AG04450 (cell line): Measurements from ENCODE around the gene MYO9B. TPM values are rescaled to one million over a fixed set of nuclear protein-coding genes. Genes with fewer than 3 reads are reported as not detected.

ENCODE experiments used
- CTCF ChIA-PET: fragments of 300-600, 350-600 bp; formaldehyde crosslinking; extraction: SDS; loops from one replicate; lab custom pipeline; 2022; ENCODE audit warnings: antibody characterized with exemption, inconsistent platforms; lab: Charles Lee
- POLR2A ChIA-PET: fragments of 350-600 bp; formaldehyde crosslinking; extraction: SDS; loops from one replicate; lab custom pipeline; 2021; ENCODE audit warnings: antibody characterized with exemption, inconsistent platforms; lab: Yijun Ruan, JAX
- DNase-seq: peaks from one replicate; pipeline ENCODE4 v3.0.0-alpha.2; 2011; ENCODE audit warnings: low read depth, low spot score
- H3K27ac ChIP-seq: one replicate; pipeline ENCODE4 v1.5.1; 2012; ENCODE audit warnings: low read depth, low read length, control low read depth
- H3K27me3 ChIP-seq: one replicate; pipeline ENCODE4 v1.6.0; 2012; ENCODE audit warnings: low read length; ENCODE audit not compliant: control insufficient read depth, insufficient read depth
- H3K4me3 ChIP-seq: 2 replicates; pipeline ENCODE4 v1.5.1; 2011; ENCODE audit warnings: mild to moderate bottlenecking, low read depth, low read length, control low read depth
- H3K9me3 ChIP-seq: 2 replicates; pipeline ENCODE4 v1.5.1; 2012; ENCODE audit warnings: low read length; ENCODE audit not compliant: control insufficient read depth, insufficient read depth
- polyA plus RNA-seq: library from polyadenylated mRNA; depleted of rRNA; stranded (reverse); fragments of >200 nt; gene quantifications from 2 replicates; pipeline ENCODE4 v1.2.3, GENCODE V29; 2011
- TF ChIP-seq, protein P1 (sequence below): IDR thresholded peaks from 2 replicates; pipeline ENCODE4 v1.5.1; 2011; ENCODE audit warnings: low read depth, low read length, control low read depth, inconsistent platforms

The MYO9B gene
- polyA plus RNA-seq, 1 experiment = 34.5 TPM

DNA sequence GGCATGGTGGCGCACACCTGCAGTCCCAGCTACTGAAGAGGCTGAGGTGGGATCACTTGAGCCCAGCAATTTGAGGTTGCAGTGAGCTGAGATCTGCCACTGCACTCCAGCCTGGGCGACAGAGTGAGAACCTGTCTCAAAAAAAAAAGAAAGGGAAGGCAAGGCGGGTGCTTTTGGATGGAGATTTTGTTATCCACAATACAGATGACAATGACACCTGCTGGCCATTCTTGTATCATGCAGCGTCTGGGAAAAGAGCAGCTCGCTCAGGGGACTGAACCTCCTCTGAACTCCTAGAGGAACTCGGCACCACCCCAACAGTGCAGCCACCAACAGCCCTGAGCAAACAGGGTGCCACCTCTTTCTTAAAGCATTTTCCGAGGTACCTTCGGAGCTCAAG lies 23.1 kb upstream of the MYO9B start:
- TF ChIP-seq, protein P1, sequence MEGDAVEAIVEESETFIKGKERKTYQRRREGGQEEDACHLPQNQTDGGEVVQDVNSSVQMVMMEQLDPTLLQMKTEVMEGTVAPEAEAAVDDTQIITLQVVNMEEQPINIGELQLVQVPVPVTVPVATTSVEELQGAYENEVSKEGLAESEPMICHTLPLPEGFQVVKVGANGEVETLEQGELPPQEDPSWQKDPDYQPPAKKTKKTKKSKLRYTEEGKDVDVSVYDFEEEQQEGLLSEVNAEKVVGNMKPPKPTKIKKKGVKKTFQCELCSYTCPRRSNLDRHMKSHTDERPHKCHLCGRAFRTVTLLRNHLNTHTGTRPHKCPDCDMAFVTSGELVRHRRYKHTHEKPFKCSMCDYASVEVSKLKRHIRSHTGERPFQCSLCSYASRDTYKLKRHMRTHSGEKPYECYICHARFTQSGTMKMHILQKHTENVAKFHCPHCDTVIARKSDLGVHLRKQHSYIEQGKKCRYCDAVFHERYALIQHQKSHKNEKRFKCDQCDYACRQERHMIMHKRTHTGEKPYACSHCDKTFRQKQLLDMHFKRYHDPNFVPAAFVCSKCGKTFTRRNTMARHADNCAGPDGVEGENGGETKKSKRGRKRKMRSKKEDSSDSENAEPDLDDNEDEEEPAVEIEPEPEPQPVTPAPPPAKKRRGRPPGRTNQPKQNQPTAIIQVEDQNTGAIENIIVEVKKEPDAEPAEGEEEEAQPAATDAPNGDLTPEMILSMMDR = peak; percentile 74
- Histone ChIP-seq H3K4me3 (no peak overlapping the region), H3K27me3 (no peaks in the 10 kb centered on the region), H3K27ac (no peak overlapping the region), H3K9me3 (no peaks in the 10 kb centered on the region)
- ChIA-PET POLR2A (no interaction called here), CTCF (interaction anchor here (0.5 to 5.5 kb wide), 13 partner anchors 9 to 337 kb away, joined by 3 to 66 read pairs (median 4); no protein-coding TSS in a partner anchor)
- DNase-seq = no peak

DNA sequence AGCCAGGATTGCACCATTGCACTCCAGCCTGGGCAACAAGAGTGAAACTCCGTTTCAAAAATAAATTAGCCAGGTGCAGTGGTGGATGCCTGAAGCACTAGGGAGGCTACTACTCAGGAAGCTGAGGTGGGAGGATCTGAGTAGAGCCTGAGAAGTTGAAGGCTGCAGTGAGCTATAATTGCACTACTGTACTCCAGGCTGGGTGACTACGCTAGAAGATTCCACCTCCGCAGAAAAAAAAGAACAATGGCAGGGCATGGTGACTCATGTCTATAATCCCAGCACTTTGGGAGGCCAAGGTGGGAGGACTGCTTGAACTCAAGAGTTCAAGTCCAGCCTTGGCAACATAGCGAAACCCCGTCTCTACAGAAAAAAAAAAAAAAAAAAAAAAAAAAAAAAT lies 20.8 kb upstream of the MYO9B start:
- no peaks in the 10 kb centered on the region for H3K27me3 ChIP-seq
- CTCF ChIA-PET = interaction anchor here (1.2 to 5.5 kb wide), 2 partner anchors 12 to 284 kb away, joined by 3 to 66 read pairs; no protein-coding TSS in a partner anchor
- POLR2A ChIA-PET = interaction anchor here (1.1 kb wide), 1 partner anchor 340 kb away, joined by 5 read pairs; no protein-coding TSS in a partner anchor
- no peak overlapping the region for H3K27ac ChIP-seq
- TF ChIP-seq, protein P1 = no peak
- H3K9me3 ChIP-seq = peaks cover 15% of the 10 kb centered on the region
- no peak for DNase-seq
- H3K4me3 ChIP-seq = no peak overlapping the region

DNA sequence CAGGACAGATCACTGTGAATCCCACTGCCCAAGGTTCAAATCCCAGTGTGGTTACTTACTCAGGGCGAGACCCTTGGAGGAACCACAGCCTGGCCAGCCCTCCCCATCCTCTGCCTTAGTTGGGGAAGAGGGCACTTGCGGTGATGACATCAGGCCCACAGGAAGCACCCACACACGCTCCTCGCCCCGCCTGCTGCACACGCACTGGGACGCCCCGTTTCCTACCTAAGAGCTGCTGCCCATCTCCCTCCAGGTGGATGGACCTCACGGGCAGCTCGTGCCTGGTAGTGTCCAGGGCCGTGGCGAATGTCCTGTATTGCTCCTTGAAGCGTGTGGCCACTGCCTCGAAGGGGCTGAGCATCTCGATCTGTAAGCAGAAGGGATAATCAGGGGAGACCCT lies 19.9 kb upstream of the MYO9B start:
- ChIA-PET POLR2A (no interaction called here), CTCF (interaction anchor here (1.5 to 5.5 kb wide), 2 partner anchors 11 to 285 kb away, joined by 3 to 66 read pairs; no protein-coding TSS in a partner anchor)
- Histone ChIP-seq H3K27me3 (no peaks in the 10 kb centered on the region), H3K9me3 (peaks cover 15% of the 10 kb centered on the region), H3K27ac (no peak overlapping the region), H3K4me3 (no peak overlapping the region)
- DNase-seq = no peak
- TF ChIP-seq, protein P1 = no peak

DNA sequence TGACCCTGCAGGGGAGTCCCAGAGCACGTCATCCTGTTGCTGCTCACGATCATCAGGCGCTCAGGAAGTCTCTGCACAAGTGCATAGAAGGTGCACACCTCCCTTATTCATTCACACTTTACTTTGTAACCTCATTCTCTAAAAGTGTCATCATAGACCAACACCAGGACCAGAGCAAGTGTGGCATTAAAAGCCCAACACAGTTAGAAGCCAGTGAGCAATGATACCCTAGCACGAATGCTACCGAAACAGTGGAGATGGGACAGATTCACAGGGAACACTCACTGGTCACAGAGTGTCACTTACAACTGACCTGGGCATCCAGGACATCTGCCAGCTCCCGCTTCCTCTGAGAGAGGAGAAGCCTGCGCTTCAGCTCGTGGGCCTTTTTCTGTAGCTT lies 17.3 kb upstream of the MYO9B start:
- DNase-seq = no peak
- POLR2A ChIA-PET = no interaction called here

DNA sequence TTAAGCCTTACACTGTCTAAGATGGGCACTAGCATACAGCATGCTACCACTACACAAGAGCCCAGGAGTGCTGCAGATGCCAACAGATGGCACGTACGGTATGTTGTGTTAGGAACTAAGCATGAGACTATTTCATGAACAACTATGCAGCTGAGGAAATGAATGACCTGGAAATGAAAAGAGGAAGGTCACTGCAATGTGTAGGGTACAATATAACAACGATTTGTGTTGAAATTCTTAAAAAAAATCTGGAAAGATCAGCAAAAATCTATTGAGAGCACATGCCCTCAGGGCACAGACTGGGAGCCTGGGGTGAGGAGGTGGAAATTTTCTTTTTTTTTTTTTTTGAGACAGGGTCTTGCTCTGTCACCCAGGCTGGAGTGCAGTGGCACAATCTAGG lies 14.8 kb upstream of the MYO9B start:
- no peak overlapping the region for H3K27ac ChIP-seq
- ChIA-PET POLR2A (no interaction called here), CTCF (no interaction called here)
- H3K27me3 ChIP-seq = no peaks in the 10 kb centered on the region
- no peak for DNase-seq
- peaks cover 15% of the 10 kb centered on the region for H3K9me3 ChIP-seq
- TF ChIP-seq, protein P1 = no peak
- no peak overlapping the region for H3K4me3 ChIP-seq

More for the DNA sequence above, 17.3 kb upstream of the MYO9B start:
- TF ChIP-seq, protein P1 = no peak
- Histone ChIP-seq H3K4me3 (no peak overlapping the region), H3K9me3 (peaks cover 15% of the 10 kb centered on the region), H3K27ac (no peak overlapping the region), H3K27me3 (no peaks in the 10 kb centered on the region)
- CTCF ChIA-PET = no interaction called here
